K562 (cell line): ENCODE measurements around the gene ATP9B. TPM values are rescaled to one million over a fixed set of nuclear protein-coding genes. Genes with fewer than 3 reads are reported as not detected.

ENCODE experiments used
- ATAC-seq: fragments of 200-7000 bp; cut with Tn5 transposase; 3 replicates; pipeline ENCODE4 v1.9.1; 2020; ENCODE audit warnings: moderate library complexity
- BruUV-seq: library from RNA; stranded (reverse); fragments of 400-500 nt; replicated peaks from 2 replicates; lab custom pipeline; 2021; lab: Mats Ljungman, UMichigan
- CTCF ChIA-PET: fragments of 300-600 bp; formaldehyde crosslinking; extraction: SDS; loops from one replicate; lab custom pipeline; 2021; ENCODE audit warnings: low intra/inter-chr PET ratio; lab: Yijun Ruan, JAX
- POLR2A ChIA-PET: fragments of 300-600, 350-650 bp; sonication (Branson Sonifier 250); formaldehyde crosslinking; extraction: SDS; loops from one replicate; lab custom pipeline; 2021; ENCODE audit warnings: antibody characterized with exemption, inconsistent platforms; lab: Yijun Ruan, JAX
- DNase-seq, 4 experiments: peaks; one replicate each; pipeline versions ENCODE4 v3.0.0 to v3.0.0-alpha.2; 2011 to 2018; ENCODE audit warnings: low spot score in 3 of 4, mixed read lengths in 3 of 4; ENCODE audit errors: extremely low read depth in 1 of 4
- FAIRE-seq: peaks from 2 replicates; lab custom pipeline; 2011; peaks lifted over from hg19 to GRCh38; lab: Jason Lieb, UNC
- H2AFZ ChIP-seq: 2 replicates; pipeline ENCODE4 v1.6.0; 2011; ENCODE audit warnings: low read depth, low read length, control low read depth, inconsistent platforms
- H3K27ac ChIP-seq: fragments of 200-600 bp; 3 replicates; pipeline ENCODE4 v1.8.0; 2011; ENCODE audit warnings: low read depth, mild to moderate bottlenecking, control low read depth, inconsistent platforms, low read length, moderate library complexity, mixed read lengths; ENCODE audit errors: extremely low read depth
- H3K27me3 ChIP-seq, 2 experiments: fragments of 300-600 bp in 1 of 2; 2 replicates in 1 of 2; 3 replicates in 1 of 2; pipeline versions ENCODE4 v1.6.0 to v1.8.0; 2011; ENCODE audit warnings: inconsistent platforms in 2 of 2, low read length in 2 of 2, mild to moderate bottlenecking in 1 of 2, mixed read lengths in 1 of 2, moderate library complexity in 1 of 2; ENCODE audit not compliant: control insufficient read depth in 2 of 2, insufficient read depth in 2 of 2
- H3K36me3 ChIP-seq: fragments of 300-600 bp; 3 replicates; pipeline ENCODE4 v1.8.0; 2011; ENCODE audit warnings: mild to moderate bottlenecking, low read length, inconsistent platforms; ENCODE audit not compliant: control insufficient read depth, insufficient read depth
- H3K4me1 ChIP-seq, 2 experiments: fragments of 200-600 bp in 1 of 2; replicated peaks in 1 of 2; 2 replicates in 1 of 2; 3 replicates in 1 of 2; pipeline versions ENCODE4 v1.5.1 to v1.8.0; 2011; ENCODE audit warnings: inconsistent platforms in 2 of 2, low read length in 2 of 2, mild to moderate bottlenecking in 1 of 2, mixed read lengths in 1 of 2, moderate library complexity in 1 of 2; ENCODE audit not compliant: control insufficient read depth in 2 of 2, insufficient read depth in 2 of 2
- H3K4me2 ChIP-seq: 2 replicates; pipeline ENCODE4 v1.6.1; 2011; ENCODE audit warnings: low read length, control low read depth, inconsistent platforms, mixed read lengths; ENCODE audit not compliant: insufficient read depth
- H3K4me3 ChIP-seq: fragments of 200-600 bp; sonication (generic), shearing (Covaris generic); 2 replicates; pipeline ENCODE4 v1.5.1; 2016; ENCODE audit warnings: control low read depth, inconsistent platforms
- H3K79me2 ChIP-seq: fragments of 200-600 bp; 3 replicates; pipeline ENCODE4 v1.8.0; 2011; ENCODE audit warnings: low read length, inconsistent platforms; ENCODE audit not compliant: control insufficient read depth, insufficient read depth
- H3K9ac ChIP-seq, 2 experiments: 2 replicates each; pipeline versions ENCODE4 v1.6.0 to v1.6.1; 2011; ENCODE audit warnings: low read depth in 2 of 2, low read length in 2 of 2, control low read depth in 1 of 2, inconsistent platforms in 1 of 2, mild to moderate bottlenecking in 1 of 2, mixed read lengths in 1 of 2; ENCODE audit not compliant: insufficient read depth in 1 of 2
- H3K9me1 ChIP-seq: one replicate; pipeline ENCODE4 v1.6.0; 2011; ENCODE audit warnings: inconsistent platforms, mild to moderate bottlenecking, low read length, moderate library complexity; ENCODE audit not compliant: control insufficient read depth, insufficient read depth
- H3K9me3 ChIP-seq: replicated peaks from 2 replicates; pipeline ENCODE4 v1.5.1; 2011; ENCODE audit warnings: low read depth, low read length, inconsistent platforms; ENCODE audit not compliant: control insufficient read depth, insufficient read depth
- H4K20me1 ChIP-seq: replicated peaks from 2 replicates; pipeline ENCODE4 v1.6.1; 2011; ENCODE audit warnings: low read length, inconsistent platforms, mixed read lengths; ENCODE audit not compliant: control insufficient read depth, insufficient read depth
- HMG20B ChIP-seq: fragments of 250-450 bp; sonication (Bioruptor Pico); IDR thresholded peaks from 2 replicates; pipeline ENCODE4 v1.5.0; 2021; ENCODE audit warnings: mild to moderate bottlenecking
- SAFB2 ChIP-seq: fragments of 200-400 bp; formaldehyde crosslinking; IDR thresholded peaks from 2 replicates; pipeline ENCODE4 v1.6.1; 2018; ENCODE audit warnings: borderline replicate concordance, low read length, low read depth, moderate library complexity; ENCODE audit not compliant: severe bottlenecking
- TSC22D4 ChIP-seq: fragments of 450-650 bp; IDR thresholded peaks from 2 replicates; pipeline ENCODE4 v1.6.1; 2016; ENCODE audit warnings: missing genetic modification characterization, missing biosample characterization, control low read depth
- ZNF133 ChIP-seq: fragments of 250-450 bp; sonication (Bioruptor Pico); IDR thresholded peaks from 2 replicates; pipeline ENCODE4 v1.4.0; 2020; ENCODE audit warnings: mild to moderate bottlenecking
- WGBS: fragments of 100-300 bp; shearing (Covaris generic); methylation state at CpG from one replicate; pipeline ENCODE4 v1.1.6; 2016; ENCODE audit warnings: low coverage, mixed read lengths; ENCODE audit not compliant: insufficient coverage; ENCODE audit errors: missing lambda C conversion rate; 5-methylcytosine and 5-hydroxymethylcytosine counted together
- in situ Hi-C: fragments of 300-500 bp; cut with MboI; formaldehyde crosslinking; loops from 4 replicates; pipeline ENCODE4 v1.15.0; 2018; ENCODE audit warnings: inconsistent platforms, mixed read lengths
- intact Hi-C: fragments of 100-400 bp; cut with micrococcal nuclease; formaldehyde crosslinking; loops from 2 replicates; pipeline ENCODE4 v1.14.2; 2022
- polyA plus RNA-seq, 8 experiments: library from polyadenylated mRNA; depleted of rRNA in 4 of 8; stranded (reverse) in 5 of 8; unstranded in 3 of 8; fragments of >200 nt; fragmentation: Nextera tagmentation in 2 of 8; fragmentation: Illumina TruSeq in 1 of 8; extraction: Ambion mirVana in 2 of 8; extraction: Trizol in 1 of 8; gene quantifications; 2 replicates each; pipeline versions ENCODE4 v1.2.1 to v1.2.3, GENCODE V29; 2011 to 2014; ENCODE audit warnings: inconsistent platforms in 1 of 8, missing spikeins in 1 of 8
- total RNA-seq, 7 experiments: library from RNA; depleted of rRNA in 6 of 7; stranded (reverse); fragments of >200 nt in 6 of 7; fragmentation: Illumina TruSeq in 2 of 7; extraction: Trizol in 2 of 7; gene quantifications; 2 replicates each; pipeline versions ENCODE4 v1.2.1 to v1.2.3, GENCODE V29; 2011 to 2021; ENCODE audit warnings: low replicate concordance in 1 of 7
- TF ChIP-seq, protein P1 (sequence below): fragments of 250-450 bp; sonication (Bioruptor Pico); IDR thresholded peaks from 2 replicates; pipeline ENCODE4 v1.5.0; 2020; ENCODE audit warnings: mild to moderate bottlenecking, borderline replicate concordance

The ATP9B gene
- total and polyA plus RNA-seq, 9 of the 15 experiments (the other 6 are each of a cell fraction or from before 2014, with no cell fraction given), result 0.66 to 13.2 (median 7.9) TPM

DNA sequence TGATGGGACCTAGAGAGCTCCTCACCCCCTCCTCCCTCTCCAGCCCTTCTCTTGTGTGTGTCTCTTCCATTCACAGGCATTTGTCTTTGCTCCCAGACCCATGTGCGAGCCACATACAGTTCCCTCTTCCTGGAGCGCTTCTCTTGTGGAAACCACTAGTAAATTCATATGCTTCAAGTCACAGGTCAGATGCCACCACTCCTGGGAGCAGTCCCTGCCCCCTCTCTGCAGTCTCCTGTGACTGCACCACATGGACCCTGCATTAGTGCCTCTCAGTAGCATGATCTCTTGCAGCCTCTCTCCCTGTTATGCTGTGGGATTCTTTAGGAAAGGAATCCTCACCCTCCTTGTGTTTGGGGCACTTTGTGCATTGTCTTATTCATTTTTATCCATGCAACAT is 230.1 kb downstream of the ATP9B start:
- no peak for DNase-seq
- WGBS, result 55% methylated on average over 2 of the region's 2 CpGs
- FAIRE-seq, result no peak
- Histone ChIP-seq H3K4me3 (no peak overlapping the region), H3K9me1 (no peaks in the 10 kb centered on the region), H4K20me1 (no peaks in the 10 kb centered on the region), H3K36me3 (no peaks in the 10 kb centered on the region), H3K4me2 (no peak overlapping the region), H3K27ac (no peak overlapping the region), H3K27me3 (no peaks in the 10 kb centered on the region), H3K9ac (no peak overlapping the region), H3K79me2 (no peaks in the 10 kb centered on the region), H3K4me1 (no peaks in the 10 kb centered on the region; a peak in 1 of 5 replicates), H3K9me3 (no peaks in the 10 kb centered on the region), H2AFZ (no peak overlapping the region)
- TF ChIP-seq SAFB2, result no peak
- TF ChIP-seq HMG20B (CRISPR knock-in tag), result no peak
- TF ChIP-seq, protein P1, sequence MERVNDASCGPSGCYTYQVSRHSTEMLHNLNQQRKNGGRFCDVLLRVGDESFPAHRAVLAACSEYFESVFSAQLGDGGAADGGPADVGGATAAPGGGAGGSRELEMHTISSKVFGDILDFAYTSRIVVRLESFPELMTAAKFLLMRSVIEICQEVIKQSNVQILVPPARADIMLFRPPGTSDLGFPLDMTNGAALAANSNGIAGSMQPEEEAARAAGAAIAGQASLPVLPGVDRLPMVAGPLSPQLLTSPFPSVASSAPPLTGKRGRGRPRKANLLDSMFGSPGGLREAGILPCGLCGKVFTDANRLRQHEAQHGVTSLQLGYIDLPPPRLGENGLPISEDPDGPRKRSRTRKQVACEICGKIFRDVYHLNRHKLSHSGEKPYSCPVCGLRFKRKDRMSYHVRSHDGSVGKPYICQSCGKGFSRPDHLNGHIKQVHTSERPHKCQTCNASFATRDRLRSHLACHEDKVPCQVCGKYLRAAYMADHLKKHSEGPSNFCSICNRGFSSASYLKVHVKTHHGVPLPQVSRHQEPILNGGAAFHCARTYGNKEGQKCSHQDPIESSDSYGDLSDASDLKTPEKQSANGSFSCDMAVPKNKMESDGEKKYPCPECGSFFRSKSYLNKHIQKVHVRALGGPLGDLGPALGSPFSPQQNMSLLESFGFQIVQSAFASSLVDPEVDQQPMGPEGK (CRISPR knock-in tag), result no peak
- TF ChIP-seq TSC22D4 (tag), result no peak
- no peak for TF ChIP-seq ZNF133 (CRISPR knock-in tag)
- ChIA-PET POLR2A (interaction anchor here (0.5 to 0.7 kb wide), 2 partner anchors 14 to 824 kb away, joined by 3 to 4 read pairs; no protein-coding TSS in a partner anchor), CTCF (no interaction called here)
- no peak for ATAC-seq
- intact Hi-C loops (no loop called here), in situ Hi-C loops (no loop called here)
- no TSS peak for BruUV-seq
